Measurements from ENCODE around the gene PRR13.
A peak's percentile ranks its signal among the peaks of the same experiment; 100 is the strongest.
"Not testable (repeated sequence)": the region's sequence is repeated elsewhere in the genome, so short reads cannot be mapped to it uniquely, and the experiment has no call there.

The PRR13 gene

DNA sequence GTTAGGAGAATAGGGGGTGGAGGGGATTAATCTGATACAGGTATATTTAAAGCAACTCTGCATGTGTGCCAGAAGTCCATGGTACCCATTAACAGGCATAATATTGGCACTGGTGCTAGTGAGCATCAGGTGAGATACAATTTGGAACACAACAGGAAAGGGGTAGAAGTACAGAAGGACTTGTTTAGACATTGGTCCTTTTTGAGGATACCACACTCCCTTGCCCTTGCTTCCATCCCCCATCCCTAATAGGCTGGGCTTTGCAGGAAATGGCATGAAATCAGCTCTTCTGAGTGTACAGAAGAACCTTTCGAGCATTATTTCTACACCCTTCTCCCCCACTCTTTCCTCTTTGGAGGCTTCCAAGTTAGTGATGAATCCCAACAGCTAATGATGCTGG lies 26.7 kb downstream of the PRR13 start:
- DNase-seq, result no peak

DNA sequence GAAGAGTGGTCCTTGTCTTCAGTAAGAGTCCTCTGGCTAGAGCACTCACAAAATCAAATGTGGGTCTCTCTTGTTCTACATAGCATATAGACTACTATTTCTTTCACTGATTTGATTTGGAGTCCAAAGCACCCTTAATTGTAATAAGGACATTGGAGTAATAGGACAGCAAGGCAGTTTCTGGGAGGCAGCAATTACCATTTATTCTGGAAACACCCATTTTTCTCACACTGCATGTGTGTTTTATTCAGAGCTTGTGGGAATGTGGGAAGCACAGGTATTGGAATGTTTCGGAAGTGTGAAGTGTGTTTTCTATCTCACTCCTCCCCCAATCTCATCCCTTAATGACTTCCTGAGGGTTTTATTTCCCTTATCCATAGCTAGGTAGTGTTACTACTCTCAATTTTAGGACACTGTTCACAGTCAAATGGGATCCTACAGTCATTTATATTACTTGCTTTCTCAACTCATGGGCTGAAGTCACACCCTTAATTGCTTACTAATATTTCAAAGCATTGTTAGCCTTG lies 30.6 kb downstream of the PRR13 start:
- no peak for DNase-seq

DNA sequence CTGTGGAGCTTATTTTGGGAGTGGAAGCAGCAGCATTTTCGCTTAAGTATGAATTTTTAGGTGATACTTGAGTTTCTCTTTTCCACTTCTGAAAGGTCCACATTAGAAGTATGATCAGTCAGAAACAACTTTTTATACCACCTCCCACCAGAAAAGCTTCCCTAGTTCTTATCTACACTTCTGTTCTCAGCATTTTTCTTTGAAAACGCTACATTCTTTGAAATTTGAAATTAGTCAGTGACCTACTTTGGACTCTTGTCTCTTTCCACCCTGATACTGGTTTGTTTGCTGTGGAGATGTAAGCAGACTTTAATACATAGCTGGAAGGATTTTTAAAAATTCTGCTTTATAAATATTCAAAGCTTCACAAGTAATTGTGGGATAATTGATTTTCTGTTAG lies 32.5 kb downstream of the PRR13 start:
- DNase-seq, result no peak

DNA sequence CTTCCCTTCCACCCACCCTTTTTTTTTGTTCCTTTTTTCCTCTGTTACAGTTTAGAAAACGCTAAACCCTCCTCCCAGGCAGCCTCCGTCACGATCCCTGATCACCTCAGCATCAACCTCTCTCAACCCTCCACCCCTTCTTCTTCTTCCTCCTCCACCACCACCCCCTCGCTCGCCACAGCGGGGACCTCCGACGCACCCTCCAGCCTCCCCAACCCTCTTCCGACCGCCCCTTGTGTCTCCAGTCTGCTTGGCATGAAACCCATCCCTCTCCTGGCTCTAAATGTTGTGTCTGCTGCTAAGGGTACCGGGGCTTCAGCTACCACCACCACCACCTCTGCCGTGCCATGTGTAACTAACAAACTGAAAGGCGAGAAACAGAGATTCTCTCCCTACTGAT lies 33.3 kb downstream of the PRR13 start:
- no peak for DNase-seq

DNA sequence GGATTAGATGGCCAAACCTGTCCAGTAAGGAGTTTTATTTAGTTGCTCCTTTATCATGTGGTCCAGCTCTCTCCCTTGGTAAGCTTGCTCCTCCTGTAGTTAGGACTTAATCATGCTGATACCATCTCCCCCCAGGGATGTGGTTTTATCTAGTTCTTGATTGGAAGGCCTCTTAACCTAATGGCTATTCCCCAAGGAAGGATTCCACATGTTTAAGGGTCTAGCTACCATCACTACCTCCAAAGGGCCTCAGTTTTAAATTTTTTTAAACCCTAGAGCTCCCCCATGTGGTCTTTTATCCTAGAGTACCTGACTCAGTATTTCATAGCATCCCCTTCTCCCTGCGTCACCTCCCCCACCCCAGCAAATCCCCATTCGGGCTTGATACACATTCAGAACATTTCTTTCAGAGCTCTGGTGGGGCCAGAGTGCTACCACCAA lies 35.3 kb downstream of the PRR13 start:
- peak in 1 of 51 donors; percentile 10 for DNase-seq

DNA sequence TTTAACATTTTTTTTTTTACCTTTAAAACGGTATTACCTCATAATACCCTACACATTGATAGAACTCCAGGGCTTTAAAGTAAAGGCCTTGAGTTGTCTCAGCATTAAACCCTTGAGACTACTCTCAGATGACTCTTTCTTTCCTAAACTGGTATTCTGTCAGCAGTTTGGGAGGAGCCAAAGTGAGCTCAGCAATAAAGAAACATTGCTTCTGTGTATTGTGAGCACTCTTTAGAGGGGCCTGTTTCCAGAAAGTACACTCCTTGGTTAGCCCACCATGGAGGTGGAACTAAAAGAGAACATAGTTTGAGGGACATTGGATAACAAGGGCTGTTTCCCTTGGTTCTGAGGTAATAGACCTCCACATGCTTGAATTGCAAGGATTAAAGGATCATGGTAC lies 37.3 kb downstream of the PRR13 start:
- no peak for DNase-seq

DNA sequence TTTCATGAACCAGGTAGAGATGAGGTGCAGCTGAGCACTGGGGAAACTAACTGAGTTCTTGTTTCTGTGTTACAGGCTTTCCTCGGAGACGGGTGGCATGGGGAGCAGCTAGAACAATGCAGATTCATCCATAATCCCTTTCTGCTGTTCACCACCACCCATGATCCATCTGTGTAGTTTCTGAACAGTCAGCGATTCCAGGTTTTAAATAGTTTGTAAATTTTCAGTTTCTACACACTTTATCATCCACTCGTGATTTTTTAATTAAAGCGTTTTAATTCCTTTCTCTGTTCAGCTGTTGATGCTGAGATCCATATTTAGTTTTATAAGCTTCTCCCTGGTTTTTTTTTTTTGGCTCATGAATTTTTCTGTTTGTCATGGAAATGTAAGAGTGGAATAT lies 37.8 kb downstream of the PRR13 start:
- DNase-seq, result no peak

DNA sequence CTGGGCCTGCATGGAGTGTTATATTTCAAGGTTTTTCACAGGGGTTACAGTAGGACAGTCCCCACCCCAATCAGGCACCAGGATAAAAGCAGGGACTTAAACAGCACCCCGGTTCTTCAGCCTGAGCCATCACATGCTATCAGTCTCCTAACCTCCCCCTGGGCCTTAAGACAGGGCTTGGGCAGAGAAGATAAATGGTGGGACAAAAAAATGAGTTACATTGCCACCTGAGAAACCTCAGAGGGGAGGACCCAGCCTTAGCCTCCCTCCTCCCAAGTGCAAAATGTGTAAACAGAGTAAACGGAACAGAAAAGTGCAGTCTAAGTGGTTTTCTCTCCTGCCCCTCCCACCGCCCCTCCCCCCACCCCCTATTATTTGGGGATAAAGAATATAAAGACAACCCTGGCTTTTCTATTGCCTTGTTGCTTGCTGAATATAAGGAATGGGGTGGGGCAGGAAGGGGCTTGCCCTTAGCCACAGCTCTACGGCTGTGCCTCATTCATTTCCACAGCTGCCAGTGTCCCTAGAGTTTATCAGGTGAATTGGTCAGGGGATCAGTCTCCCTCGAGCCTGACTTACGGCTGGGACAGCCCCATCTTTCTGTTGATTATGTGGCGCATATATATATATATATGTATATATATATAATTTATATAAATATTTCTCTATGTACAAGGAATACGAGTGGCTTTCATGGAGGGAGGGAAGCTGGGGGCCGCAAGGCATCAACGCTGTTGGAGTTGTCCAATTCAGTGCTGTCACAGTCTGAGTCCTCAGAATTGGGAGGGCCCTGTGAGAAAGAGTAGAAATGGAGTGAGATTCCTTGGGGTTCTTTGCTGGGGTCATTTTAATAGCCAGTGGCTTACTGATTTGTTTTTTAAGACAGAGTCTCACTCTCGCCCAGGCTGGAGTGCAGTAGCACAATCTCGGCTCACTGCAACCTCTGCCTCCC lies 39.2 kb downstream of the PRR13 start:
- DNase-seq, result no peak

DNA sequence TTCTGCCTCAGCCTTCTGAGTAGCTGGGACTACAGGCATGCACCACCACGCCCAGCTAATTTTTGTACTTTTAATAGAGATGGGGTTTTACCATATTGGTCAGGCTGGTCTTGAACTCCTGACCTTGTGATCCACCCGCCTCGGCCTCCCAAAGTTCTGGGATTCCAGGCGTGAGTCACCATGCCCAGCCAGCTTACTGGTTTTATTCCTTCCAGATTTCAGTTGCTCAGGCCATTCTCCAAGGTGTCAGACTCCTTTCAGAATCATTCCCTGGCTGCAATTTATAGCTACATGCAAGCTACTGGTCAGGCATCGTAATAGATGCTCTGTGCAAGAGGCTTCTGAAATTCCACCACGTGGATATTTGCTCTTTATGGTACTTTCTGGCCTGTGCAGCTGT lies 39.9 kb downstream of the PRR13 start:
- DNase-seq, result not testable (repeated sequence)

DNA sequence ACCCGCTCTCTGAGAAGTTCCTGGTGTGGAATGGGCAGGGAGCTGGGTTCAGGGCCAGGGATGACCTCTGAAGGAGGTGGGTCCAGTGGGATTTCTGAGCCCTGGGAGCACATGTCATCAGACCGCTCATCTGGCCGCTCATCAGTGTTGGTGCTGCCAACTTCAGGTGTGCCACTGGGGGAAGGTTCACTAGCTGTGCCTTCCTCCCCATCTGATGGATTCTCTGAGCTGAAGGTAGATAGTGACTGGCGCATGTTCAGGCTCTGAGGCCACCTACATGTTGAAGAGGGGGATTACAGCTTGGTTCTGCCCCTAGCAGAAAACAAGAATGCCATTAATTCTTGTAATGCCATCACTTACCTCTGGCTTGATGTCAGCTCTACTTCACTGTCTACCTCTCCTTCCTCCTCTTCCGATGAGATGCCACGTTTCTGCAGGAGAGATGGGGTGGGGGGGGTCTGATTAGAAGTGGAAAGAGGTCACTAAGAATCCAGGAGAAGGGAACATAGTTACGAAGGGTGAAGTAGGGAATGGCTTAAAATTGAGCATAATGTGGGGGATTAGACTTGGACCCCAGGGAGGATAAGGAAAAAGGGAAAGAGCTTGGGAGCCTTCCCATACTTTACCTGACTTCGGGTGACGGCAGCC lies 40.5 kb downstream of the PRR13 start:
- DNase-seq, result no peak

DNA sequence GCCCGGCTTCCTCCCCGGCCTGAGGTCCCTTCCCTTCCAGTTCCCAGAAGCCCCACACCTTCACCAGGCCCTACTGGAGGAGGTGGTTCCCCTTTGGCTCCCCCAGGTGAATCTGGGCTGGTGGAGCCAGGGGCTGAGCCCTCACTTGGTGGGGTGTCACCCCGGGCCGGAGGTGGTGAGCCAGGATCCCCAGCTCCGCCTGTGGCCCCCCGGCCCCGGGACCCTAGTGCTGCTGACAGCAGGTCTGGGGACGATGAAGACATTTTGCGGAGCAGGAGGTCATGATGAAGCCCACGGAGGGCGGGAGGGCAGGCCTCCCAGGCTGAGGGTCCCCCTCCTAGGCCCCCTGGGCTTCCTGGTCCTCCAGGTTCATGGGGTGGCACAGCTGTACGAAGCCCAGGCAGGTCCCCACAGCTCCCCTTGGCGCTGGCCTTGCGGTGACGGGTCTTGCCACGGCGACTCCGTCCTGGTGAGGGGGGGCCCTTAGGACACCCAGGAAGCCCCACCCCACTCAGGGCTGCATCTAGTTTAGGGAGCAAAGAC lies 41.2 kb downstream of the PRR13 start:
- no peak for DNase-seq

DNA sequence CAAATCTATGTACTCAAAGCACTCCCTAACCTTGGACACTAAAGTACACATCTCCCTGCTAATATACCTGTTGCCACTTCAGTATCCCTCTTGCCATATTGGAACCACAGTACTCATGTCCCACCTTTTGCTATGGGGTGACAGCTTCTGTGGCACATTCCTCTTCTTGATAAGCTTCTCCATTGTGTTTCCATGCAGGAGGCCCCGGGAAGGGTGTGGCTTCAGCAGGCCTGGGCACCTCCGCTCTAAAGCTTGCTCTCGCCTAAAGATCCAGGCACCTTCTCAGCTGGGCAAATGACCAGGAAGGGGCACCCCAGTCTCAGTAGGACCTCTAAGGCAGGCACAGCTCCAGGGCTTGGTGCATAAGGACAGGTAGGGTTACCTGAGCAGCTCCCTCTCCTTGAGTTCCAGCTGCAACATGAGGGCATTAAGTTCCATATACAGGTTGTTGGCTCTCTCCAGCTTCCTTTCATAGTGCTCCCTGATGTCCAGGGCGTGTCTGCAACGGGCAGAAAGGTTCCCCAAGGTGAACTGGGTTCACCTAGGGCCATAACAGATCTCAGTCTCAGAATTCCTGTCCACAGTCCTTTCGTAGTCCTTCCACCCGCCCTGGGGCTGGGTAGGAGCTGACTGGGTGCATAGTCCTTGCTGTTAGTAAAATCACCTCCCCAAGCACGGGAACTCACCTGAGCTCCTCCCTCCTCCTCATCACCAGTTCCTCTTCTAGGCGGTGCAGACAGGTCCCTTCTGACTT lies 41.9 kb downstream of the PRR13 start:
- DNase-seq, result no peak

DNA sequence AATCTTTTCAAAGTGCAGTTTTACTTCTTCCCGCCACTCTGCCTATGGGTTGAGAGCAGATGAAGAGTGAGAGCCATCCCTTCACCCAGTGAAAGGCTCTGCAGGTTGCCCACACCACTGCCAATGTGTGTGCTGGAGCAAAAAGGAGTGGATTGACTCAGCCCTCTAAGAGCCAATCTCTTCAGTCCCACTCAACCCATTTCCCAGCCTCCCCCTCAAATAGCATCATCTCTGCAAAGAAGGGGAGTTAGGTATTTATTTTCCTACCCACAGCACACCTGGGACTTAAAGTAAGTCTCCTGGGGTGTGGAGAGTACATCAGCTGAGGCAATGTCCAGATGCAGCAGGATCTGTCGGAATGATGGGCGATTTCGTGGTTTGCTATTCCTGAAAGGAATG lies 42.4 kb downstream of the PRR13 start:
- no peak for DNase-seq

DNA sequence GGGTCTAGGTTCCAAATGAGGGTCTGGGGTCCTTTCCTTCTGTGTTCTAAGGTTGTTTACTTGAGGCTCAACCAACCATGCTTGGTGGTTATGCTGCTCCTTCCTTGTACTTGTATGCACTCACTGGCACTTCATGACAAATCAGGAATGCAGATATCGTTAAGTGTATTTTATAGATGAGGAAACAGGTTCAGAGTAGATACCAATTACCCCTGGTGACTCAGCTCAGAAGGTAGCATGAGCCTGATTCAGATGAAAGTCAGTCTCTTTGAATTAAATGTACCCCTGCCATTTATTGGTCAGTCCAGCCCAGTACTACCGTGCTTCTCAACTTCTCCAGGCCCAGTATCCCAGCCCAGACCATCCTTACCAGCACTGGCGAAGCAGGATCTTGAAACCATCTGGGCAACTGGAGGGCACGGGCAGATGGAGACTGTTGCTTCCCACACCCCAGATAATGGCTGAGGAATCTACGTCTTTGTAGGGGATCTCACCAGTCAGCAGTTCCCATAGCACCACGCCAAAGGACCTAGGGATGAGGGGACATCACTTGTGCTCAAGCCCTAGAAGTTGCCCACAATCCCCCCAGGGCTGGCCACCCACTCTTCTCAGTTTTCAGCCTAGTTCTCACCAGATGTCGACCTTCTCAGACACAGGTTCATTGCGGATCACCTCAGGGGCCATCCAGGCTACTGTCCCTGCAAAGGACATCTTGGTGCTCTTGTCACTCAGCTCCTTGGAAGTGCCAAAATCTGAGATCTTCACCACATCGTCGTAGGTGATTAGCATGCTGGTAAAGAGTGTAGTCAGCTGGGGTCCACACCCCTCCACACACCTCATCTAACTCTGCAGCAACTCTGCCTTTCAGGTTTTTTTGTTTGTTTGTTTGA lies 43.4 kb downstream of the PRR13 start:
- DNase-seq, result no peak

DNA sequence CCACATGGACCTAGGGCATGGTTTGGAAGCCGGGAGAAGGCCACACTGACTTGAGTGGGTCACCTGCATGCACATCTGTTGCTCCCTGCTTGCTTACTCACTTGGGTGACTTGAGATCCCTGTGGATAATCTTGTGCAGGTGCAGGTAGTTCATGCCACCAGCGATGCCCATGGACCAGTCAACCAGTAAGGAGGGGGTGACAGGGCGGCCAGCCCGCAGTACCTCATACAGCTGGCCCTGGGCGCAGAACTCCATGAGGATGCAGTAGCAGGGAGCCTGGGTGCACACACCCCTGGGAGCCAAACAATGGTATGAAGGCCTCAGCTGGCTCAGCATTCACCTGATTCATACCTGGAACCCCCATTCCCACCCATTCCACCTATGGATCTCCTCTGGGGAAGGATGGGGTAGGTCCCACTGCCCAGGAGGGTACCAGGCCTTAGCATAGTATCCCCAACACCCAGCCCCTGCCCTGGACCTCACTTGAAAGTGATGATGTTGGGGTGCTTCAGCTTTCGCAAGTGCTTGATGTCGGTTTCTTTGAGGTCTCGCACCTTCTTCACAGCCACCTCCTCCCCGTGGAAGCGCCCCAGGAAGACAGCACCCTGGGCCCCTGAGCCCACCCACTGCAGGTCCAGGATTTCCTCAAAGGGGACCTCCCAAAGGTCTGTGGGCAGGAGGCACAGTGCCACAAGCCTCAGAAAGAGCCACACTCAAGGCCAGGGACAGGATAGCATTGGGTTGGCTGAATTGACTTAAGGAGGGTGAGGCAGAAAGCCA lies 44.6 kb downstream of the PRR13 start:
- DNase-seq, result no peak

DNA sequence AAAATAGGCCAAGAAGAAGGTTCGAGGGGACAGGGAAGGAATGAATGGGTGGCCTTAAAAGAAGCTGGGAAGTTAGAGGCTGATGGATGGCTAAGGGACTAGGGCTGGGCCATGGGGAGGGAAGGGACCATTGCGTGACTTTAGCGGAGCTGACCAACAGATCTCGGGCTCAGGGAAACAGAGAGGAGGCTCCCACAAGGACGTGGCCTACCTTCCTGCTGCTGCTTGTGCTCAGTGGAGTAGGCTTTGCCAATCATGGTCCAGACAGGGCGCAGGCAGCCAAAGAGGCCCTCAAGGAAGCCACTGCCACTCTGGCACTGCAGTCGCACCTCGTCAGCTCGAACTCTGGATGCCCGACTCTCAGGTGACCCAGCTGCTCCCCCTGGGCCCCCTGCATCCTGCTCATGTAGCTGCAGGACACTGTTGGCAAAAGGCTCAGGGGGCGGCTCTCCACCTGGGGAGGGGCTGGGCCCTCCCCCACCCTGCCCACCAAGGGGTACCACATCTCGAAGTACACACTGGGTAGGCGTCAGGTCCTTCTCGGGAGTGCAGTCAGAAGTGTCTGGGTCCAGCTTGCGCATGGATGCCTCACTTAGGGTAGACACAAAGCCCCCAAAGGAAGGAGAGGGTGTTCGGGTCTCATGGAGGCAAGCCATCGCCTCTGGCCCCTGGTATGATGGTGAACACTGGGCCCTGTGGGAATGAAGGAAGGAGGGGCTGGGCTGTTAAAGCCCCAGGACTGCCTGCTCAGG lies 45.4 kb downstream of the PRR13 start:
- no peak for DNase-seq

DNA sequence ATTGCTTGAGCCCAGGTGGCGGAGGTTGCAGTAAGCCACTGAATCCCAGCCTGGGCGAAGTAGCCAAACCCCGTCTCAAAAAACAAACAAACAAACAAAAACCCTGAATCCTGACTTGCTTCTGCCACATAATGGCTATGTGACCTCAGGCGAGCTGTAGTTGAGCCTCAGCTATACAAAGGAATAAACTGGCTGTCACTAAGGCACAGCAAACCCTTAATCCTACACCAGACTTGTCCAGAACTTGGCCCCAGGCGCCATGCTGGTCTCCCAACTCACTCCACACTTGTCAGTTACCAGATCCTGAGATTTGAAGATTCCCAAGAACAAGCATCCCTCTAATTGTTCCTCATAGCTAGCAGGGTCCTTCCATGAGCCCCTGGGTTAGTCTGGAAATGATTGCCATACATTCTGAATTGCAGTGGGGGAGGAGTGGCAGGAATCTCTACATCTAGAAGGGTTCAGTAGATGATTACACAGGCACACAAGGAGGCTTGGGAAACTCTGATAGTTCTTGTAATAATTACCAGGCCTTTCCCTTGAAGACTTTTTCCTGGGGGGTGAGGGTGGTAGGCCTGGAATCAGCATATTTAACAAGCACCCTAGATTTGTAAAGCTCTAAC lies 47.8 kb downstream of the PRR13 start:
- no peak for DNase-seq

DNA sequence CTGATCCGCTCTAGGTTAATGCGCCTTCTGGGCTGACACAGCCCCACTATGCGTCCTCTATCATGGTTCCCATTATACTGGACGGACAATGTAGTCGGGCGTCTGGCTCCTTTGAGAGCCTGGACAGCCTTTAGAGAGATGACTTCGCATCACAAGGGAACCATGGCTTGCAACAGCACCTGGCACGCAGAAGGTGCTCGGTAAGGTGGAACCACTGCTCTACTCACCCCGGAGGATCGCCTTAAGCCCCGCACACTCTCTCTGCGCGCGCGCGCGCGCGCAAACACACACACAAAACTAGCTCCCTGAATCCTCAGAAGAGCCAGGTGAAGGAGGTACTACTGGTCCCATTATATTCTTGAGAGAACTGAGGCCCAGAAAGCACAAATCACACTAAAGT lies 50.7 kb downstream of the PRR13 start:
- DNase-seq, result no peak

Data from hypothalamus (tissue), 51 donors.